Mesothelial cell of epicardium (in vitro differentiated cells): ENCODE data around the gene TVP23B. TPM values are rescaled to one million over a fixed set of nuclear protein-coding genes. Genes with fewer than 3 reads are reported as not detected.
A peak's percentile ranks its signal among the peaks of the same experiment; 100 is the strongest.
"Not testable (repeated sequence)": the region's sequence is repeated elsewhere in the genome, so short reads cannot be mapped to it uniquely, and the experiment has no call there.

Experiments
- DNase-seq, 2 experiments: peaks; one replicate each; pipeline ENCODE4 v3.0.0; 2021; ENCODE audit warnings: low spot score in 2 of 2; ENCODE audit not compliant: unreplicated experiment in 2 of 2
- H3K27ac Mint-ChIP-seq: 2 replicates; pipeline ENCODE4 v1.8.0; 2021; ENCODE audit warnings: mixed read lengths
- H3K27me3 Mint-ChIP-seq: 2 replicates; pipeline ENCODE4 v1.8.0; 2021; ENCODE audit warnings: low read depth, mixed read lengths
- H3K36me3 Mint-ChIP-seq: 2 replicates; pipeline ENCODE4 v1.8.0; 2021; ENCODE audit warnings: mixed read lengths
- H3K4me1 Mint-ChIP-seq: 2 replicates; pipeline ENCODE4 v1.8.0; 2021; ENCODE audit warnings: mixed read lengths
- H3K4me3 Mint-ChIP-seq: 2 replicates; pipeline ENCODE4 v1.8.0; 2021; ENCODE audit warnings: mild to moderate bottlenecking, moderate library complexity, mixed read lengths
- H3K9me3 Mint-ChIP-seq: 2 replicates; pipeline ENCODE4 v1.8.0; 2021; ENCODE audit warnings: mixed read lengths
- total RNA-seq: library from RNA; stranded (reverse); gene quantifications from 3 replicates; pipeline ENCODE4 v1.2.1, GENCODE V29; 2021

TVP23B gene
- total RNA-seq = 29.3 to 39.7 TPM (median 31.5 TPM) in 3 replicates

DNA sequence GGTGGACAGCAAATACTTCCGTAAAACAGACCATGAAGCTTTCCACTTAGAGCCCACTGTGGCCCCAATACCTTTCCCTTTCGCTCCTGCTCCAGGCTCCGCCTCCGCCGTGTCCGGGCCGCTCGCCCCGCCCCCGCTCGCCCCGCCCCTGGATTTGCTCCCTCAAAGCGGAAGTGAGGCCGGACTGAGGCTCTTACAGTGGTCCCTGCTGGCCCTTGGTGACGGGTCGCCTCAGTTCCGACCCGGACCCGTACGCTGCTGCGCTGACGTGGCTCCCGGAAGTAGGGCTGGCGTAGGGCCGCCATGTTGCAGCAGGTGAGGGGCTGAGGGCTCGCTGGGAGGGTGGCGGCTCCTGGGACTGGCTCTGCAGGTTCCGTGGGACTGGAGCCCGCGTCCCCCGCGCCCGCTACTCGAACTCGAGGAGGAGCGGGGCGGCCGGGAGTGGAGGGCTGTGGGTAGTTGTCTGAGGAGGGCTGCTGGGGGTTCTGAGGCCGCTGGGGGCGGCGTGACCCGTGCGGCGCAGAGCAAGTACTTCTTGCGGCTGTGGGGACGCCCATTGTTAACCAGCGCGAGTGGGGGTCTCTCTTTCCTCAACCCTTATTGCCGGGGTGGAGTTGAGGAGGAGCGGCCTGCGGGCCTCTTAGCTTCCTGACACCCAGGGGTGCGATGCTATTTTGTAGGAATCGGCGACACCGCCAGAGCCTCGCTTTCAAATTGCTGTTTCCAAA, at the start of gene TVP23B:
TVP23B (plus strand) TSS at position 193 of the 728 bp plus-strand sequence; CDS start at position 304, 111 bp downstream.
- Mint-ChIP-seq H3K4me1 (peaks cover 20% of the 10 kb centered on the region), H3K27ac (peak within 1 kb of the TSS; percentile 96), H3K4me3 (peak within 1 kb of the TSS; percentile 91)
- H3K36me3 Mint-ChIP-seq, H3K27me3 Mint-ChIP-seq, H3K9me3 Mint-ChIP-seq: not testable (repeated sequence)
- peak; percentile 86 to 91 for DNase-seq

DNA sequence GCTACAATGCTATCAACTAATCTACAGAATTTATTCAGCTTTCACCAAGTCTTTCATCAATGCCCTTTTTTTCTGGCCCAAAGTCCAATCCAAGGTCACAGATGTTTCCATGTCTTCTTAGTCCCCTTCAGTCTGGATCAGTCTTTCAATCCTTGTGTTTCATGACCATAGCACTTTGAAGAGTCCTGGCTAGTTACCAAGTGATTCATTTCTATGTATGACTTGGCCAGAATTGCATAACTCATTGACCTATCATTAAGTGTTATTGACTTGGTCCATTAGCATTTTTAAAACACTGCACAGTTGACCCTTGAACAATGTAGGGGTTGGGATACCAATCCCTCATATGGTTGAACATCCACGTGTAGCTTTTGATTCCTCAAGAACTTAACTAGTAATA, 48.5 kb upstream of the TVP23B start:
- H3K4me3 Mint-ChIP-seq, H3K36me3 Mint-ChIP-seq, H3K9me3 Mint-ChIP-seq, H3K27me3 Mint-ChIP-seq, DNase-seq, H3K4me1 Mint-ChIP-seq, H3K27ac Mint-ChIP-seq: not testable (repeated sequence)

DNA sequence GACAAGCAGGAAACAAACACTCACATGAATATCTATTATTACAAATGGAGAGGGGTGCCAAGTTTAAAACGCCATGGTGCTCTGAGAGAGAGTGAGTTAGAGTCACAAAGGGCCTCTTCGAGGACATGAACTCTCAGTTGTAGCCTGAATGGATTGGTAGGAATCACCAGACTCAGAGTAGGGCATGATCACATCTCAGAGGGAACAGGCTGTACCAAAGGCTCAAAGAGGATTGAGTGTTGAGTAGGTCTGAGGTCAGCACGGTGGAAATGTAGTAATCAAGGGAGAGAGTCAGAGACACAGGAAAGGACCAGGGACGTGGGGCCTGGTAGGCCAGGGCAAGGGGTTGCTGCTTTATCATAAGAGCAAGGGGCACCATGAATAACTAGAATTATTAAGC, 47.6 kb upstream of the TVP23B start:
- not testable (repeated sequence) for DNase-seq, H3K9me3 Mint-ChIP-seq, H3K36me3 Mint-ChIP-seq, H3K4me3 Mint-ChIP-seq, H3K4me1 Mint-ChIP-seq, H3K27me3 Mint-ChIP-seq, H3K27ac Mint-ChIP-seq

DNA sequence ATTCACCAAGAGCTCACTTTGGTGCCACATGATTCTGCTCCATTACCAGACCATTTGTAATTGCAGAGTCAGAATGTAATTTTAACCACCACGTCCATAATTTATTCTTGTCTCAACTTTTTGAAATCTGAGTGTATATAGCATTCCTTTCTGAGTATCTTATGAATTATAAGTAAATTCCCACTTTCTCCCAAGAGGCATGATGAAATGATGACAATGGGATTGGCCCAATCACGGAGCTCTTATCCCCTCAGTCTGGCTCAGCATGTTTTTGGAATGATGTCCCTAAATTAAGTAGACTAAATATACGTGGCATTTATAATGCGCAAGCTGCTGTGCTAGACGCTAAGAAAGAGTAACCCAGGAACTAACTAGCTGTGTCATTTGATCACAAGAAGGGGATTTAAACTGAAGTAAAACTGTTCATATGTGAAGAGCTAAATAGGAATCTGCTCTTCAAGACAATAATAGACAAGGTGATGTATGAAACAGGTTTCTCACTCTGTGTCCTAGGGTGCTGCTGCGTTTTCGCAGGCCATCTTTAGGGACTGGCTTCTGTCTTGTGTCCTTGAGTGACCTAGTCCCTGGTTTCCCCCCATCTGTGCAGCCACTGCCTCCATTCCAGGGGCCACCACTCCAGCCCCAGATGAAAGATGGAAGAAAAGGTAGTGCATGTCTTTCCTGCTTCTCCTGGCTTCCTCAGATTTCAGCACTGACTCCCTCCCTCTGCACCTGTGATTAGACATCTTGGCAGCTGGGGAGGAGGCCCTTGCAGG, 41.2 kb upstream of the TVP23B start:
- not testable (repeated sequence) for H3K36me3 Mint-ChIP-seq, H3K27me3 Mint-ChIP-seq, H3K4me3 Mint-ChIP-seq, DNase-seq, H3K27ac Mint-ChIP-seq, H3K4me1 Mint-ChIP-seq, H3K9me3 Mint-ChIP-seq

DNA sequence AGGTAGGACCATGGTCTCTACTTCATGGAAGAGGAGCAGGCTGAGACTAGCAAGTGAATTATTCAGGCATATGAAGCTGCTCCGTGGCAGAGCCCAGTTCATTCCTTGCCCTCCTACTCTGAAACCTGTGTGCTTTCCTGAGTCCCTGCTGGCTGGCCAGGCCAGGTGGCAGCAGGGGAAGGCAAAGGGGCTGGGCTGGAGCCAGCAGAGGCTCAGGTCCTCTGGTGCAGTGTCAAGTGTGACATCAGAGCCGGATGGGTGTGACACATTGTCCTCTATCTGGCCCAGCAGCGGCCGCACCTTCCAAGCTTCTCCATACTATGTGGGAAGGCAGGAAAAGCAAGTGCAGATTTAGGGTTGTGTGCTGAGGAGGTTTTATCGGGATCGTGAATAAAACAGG, 39.8 kb upstream of the TVP23B start:
- not testable (repeated sequence) for H3K27ac Mint-ChIP-seq, H3K4me3 Mint-ChIP-seq, DNase-seq, H3K9me3 Mint-ChIP-seq, H3K4me1 Mint-ChIP-seq, H3K27me3 Mint-ChIP-seq, H3K36me3 Mint-ChIP-seq

DNA sequence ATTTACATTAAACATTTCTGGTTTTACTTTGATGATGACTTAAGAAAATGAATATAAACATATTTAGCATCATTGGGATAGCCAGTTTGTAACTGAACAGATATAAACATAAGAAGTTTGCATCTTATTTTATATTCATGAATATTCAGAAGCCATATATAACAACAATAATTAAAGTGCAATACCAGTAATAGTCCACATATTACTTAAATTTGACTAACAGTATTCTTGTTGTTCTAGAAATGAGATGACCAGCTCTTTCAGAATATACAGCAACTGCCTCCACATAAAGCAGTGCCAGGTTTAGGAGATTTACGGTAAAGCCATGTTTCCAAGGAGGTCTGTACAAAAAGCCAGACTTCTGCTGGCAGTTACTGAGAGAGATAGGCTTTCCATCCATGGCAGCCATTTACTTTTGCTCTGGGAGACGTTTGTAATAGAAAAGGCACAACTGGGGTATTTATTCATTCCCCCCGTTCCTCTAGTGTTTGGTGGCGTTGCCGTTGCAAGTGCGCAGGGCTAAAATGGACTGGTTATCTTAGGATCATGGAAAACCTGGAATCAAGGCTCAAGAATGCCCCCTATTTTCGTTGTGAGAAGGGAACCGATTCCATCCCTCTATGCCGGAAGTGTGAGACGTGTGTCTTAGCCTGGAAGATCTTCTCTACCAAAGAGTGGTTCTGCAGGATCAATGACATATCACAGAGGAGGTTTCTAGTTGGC, 37.1 kb upstream of the TVP23B start, which contains the start of gene FBXW10:
FBXW10 (plus strand) TSS at position 356 of the 723 bp plus-strand sequence; CDS start at position 547, 191 bp downstream.
- not testable (repeated sequence) for H3K27me3 Mint-ChIP-seq, H3K4me3 Mint-ChIP-seq, DNase-seq, H3K27ac Mint-ChIP-seq, H3K9me3 Mint-ChIP-seq, H3K36me3 Mint-ChIP-seq, H3K4me1 Mint-ChIP-seq

DNA sequence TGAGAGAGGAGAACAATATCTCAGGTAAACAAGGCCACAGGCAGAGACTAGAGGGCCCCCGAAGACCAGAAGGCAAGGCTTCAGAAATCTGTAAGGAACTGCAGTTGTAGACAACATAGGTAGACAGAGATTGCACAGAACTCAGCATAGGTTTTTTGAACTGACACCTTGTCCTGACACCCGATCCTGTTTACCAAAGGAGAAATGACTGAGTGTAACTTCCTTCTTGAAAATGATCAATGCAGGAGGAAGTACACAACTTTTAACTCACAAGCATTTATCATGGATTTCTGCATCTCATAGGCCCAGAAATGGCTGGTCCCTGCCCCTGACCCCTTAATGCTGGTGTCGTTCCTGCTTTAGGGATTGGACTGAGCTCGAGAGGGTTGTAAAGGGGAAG, 36.3 kb upstream of the TVP23B start:
- H3K4me3 Mint-ChIP-seq = not testable (repeated sequence)

DNA sequence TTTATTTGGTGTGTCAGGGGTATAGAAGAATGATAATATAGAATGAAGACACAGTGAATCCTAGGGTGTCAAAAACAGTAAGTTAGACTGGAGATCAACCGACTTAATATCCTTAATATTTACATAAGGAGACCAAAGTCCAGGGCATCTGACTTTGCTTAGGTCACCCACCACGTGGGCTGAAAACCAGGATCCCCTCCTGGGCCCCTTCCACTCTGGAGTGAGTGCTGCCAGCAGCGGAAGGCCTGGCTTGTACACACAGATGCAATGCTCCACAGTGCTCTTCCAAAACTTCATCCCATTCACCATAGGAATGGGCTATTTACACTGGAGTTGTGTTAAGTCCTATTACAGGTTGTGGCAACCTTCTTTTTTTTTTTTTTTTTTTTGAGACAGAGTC, 34.4 kb upstream of the TVP23B start:
- H3K27ac Mint-ChIP-seq, H3K36me3 Mint-ChIP-seq, H3K4me1 Mint-ChIP-seq, DNase-seq, H3K9me3 Mint-ChIP-seq, H3K27me3 Mint-ChIP-seq, H3K4me3 Mint-ChIP-seq: not testable (repeated sequence)

More for the DNA sequence above, 36.3 kb upstream of the TVP23B start:
- not testable (repeated sequence) for H3K4me1 Mint-ChIP-seq, H3K27ac Mint-ChIP-seq, H3K9me3 Mint-ChIP-seq, DNase-seq, H3K27me3 Mint-ChIP-seq, H3K36me3 Mint-ChIP-seq

DNA sequence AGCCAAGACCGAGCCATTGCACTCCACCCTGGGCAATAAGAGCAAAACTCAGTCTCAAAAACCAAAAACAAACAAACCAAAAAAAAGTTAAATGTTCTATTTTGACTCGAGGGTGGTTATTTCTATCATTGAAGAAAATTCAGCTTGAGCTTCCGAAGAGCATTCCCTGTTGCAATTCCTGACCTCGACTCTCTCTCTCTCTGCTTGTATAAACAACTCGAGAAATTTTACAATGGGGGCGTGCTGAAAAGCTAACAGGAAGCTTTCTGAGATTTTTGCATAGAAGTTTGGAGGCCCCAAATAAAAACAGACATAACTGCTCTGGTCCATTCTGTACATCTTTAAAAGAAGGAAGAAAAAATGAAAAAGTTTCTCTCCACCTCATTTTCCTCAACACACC, 33.5 kb upstream of the TVP23B start:
- not testable (repeated sequence) for H3K4me1 Mint-ChIP-seq, H3K36me3 Mint-ChIP-seq, H3K4me3 Mint-ChIP-seq, H3K27ac Mint-ChIP-seq, DNase-seq, H3K27me3 Mint-ChIP-seq, H3K9me3 Mint-ChIP-seq

DNA sequence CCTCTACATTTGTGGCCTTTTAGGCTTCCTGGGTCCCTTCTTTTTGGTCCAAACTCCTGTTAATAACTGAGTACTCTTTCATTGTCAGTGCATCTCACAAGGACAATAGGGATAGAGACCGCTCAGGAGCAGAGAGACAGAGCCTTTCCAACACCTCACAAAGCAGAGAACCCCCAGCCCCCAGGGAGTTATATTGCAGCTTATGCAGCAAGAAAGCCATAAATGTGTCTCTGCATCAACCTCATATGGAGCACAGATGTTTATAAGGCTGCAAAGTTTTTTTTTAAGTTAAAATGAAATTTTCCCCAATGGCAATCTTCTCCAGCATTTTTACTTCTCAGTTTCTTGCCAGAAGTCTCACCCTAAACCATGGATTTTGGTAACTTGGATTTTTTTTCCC, 30.7 kb upstream of the TVP23B start:
- not testable (repeated sequence) for H3K36me3 Mint-ChIP-seq, DNase-seq, H3K4me3 Mint-ChIP-seq, H3K27ac Mint-ChIP-seq, H3K9me3 Mint-ChIP-seq, H3K27me3 Mint-ChIP-seq
- H3K4me1 Mint-ChIP-seq = peaks cover 13% of the 10 kb centered on the region

DNA sequence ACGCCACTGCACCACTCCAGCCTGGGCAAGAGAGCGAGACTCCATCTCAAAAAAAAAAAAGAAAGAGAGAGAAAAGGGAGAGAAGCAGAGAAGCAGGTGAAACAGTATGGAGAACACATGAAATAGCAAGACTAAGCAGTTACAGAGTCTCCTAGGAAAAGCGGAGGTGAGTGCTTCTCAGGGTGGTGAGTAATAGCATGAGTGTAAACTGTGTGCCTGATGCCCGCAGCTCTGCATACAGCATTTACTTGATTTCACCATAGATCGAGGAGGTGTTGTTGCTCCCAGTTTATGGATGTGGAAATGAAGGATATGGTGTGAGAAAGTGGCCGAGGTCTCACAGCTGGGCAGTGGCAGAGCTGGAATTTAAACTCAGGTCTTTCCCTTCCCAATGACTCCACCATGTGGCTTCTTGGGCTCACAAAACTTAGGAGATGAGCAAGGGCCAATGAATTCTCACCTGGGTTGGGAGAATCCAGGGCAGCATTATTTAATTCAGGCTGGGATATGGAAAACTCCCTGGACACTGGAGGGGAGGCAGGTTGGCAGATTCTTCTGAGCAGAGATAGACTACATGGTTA, 27.1 kb upstream of the TVP23B start:
- not testable (repeated sequence) for H3K4me3 Mint-ChIP-seq

DNA sequence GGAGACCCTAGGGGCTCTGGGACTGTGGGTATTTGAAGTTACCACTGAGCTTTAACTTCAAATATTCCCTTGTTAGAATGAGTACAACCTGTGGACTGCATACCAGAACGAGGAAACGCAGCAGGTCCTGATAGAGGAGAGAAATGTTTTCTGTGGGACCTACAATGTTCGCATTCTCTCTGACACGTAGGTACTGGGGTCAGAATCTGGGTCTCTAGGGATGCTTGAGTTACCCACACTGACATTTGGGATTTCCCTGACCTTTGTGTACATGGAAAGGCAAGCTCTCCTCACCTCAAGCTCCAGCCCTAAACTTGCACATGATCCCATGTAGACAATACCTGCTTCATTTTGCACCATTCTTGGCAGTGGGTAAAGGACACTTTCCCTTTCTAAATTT, 25.0 kb upstream of the TVP23B start:
- peaks cover 13% of the 10 kb centered on the region for H3K4me1 Mint-ChIP-seq
- H3K4me3 Mint-ChIP-seq, DNase-seq, H3K36me3 Mint-ChIP-seq, H3K9me3 Mint-ChIP-seq, H3K27ac Mint-ChIP-seq, H3K27me3 Mint-ChIP-seq: not testable (repeated sequence)

More for the DNA sequence above, 27.1 kb upstream of the TVP23B start:
- not testable (repeated sequence) for H3K27me3 Mint-ChIP-seq, DNase-seq, H3K9me3 Mint-ChIP-seq, H3K27ac Mint-ChIP-seq, H3K36me3 Mint-ChIP-seq
- peaks cover 16% of the 10 kb centered on the region for H3K4me1 Mint-ChIP-seq

DNA sequence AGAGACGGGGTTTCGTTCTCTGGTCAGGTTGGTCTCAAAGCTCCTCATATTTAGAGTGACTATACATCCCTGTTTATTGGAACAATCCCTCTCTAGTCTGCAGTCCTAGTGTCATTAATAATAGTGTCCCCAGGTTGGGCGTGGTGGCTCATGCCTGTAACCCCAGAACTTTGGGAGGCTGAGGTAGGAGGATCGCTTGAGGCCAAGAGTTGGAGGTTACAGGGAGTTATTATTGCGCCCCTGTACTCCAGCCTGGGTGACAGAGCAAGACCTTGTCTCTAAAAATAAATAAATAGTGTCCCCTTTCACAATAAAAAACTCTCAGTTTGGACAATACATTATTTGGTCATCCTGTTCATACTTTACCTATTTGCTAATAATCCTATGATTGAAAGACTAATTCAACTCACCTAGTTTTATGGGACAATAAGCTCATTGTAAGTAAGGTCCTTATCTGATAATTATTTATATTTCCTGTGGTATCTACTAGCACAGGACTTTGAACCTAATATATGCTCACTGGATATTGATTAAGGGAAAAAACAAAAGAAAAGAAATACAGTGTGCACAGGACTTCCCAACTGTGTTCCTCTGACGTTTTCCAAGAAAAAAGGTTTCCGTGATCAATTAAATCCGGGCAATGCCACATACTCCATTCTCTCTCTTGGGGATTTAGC, 23.5 kb upstream of the TVP23B start:
- not testable (repeated sequence) for DNase-seq, H3K9me3 Mint-ChIP-seq, H3K36me3 Mint-ChIP-seq, H3K27ac Mint-ChIP-seq, H3K4me3 Mint-ChIP-seq, H3K27me3 Mint-ChIP-seq
- peaks cover 13% of the 10 kb centered on the region for H3K4me1 Mint-ChIP-seq
